ENCODE results near the gene DIP2C.

- TF ChIP-seq CTCF (IDR thresholded peaks at IDR 0.05) = no peak
- TF ChIP-seq EZH2 (IDR thresholded peaks at IDR 0.05; ENCODE audit: borderline replicate concordance, insufficient read depth, low read depth, low read length, poor library complexity, severe bottlenecking) = no peak
Measured at GRCh38 chr10:317271-317769, 372.1 kb downstream of the DIP2C start.
